ENCODE results near the gene TMEM179.

The TMEM179 gene

DNA sequence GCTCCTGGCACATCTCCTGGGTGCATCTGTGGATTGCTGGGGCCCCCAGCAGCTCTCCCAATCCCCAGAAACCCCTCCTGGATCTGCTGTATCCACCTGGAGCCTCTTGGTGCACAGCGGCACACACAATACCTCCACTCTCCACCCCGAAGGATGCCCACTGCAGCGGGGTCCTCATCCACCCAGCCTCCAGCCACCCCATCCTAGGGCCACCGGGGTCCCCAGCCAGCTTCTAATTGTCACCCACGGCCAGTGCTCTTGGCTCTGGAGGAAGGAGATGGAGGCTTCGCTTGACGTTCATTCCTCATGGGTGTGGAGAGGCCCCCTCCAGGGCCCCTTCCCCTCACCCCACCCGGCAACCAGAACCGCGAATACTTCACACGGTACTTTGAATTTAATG, 31.6 kb upstream of the TMEM179 start:
- no peaks in the 10 kb centered on the region for H3K27me3 ChIP-seq (ENCODE audit: control insufficient read depth, insufficient read depth, low read length)

DNA sequence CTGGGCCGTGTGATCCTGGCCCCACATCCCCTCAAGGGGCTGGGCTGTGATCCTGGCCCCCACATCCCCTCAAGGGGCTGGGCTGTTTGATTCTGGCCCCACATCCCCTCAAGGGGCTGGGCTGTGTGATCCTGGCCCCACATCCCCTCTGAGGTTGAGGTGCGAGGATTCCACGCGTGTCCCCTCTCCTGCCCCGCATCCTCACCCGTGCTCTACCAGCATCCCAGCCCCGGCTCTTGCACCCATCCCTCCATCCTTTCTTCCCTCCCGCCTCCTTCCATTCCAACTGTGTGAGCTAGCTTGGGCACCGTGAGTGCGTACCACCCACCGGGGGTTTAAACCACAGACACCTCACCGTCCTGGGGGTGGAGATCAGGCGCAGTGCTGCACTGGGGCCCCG, 31.1 kb upstream of the TMEM179 start:
- no peak overlapping the region for H3K9ac ChIP-seq (ENCODE audit: low read length)
- H3K27me3 ChIP-seq (ENCODE audit: control insufficient read depth, insufficient read depth, low read length), result no peaks in the 10 kb centered on the region
- H3K27ac ChIP-seq (ENCODE audit: low read length), result no peak overlapping the region
- H3K4me3 ChIP-seq (ENCODE audit: low read length), result no peak overlapping the region
- no peaks in the 10 kb centered on the region for H3K9me3 ChIP-seq (ENCODE audit: control insufficient read depth, low read depth, low read length)
- H3K4me1 ChIP-seq (ENCODE audit: control insufficient read depth, low read depth, low read length), result no peaks in the 10 kb centered on the region
- no peaks in the 10 kb centered on the region for H3K36me3 ChIP-seq (ENCODE audit: control insufficient read depth, low read depth, low read length)

More for the DNA sequence above, 31.6 kb upstream of the TMEM179 start:
- Histone ChIP-seq H3K27ac (ENCODE audit: low read length) (no peak overlapping the region), H3K9ac (ENCODE audit: low read length) (no peak overlapping the region), H3K4me1 (ENCODE audit: control insufficient read depth, low read depth, low read length) (no peaks in the 10 kb centered on the region), H3K36me3 (ENCODE audit: control insufficient read depth, low read depth, low read length) (no peaks in the 10 kb centered on the region), H3K9me3 (ENCODE audit: control insufficient read depth, low read depth, low read length) (no peaks in the 10 kb centered on the region), H3K4me3 (ENCODE audit: low read length) (no peak overlapping the region)

DNA sequence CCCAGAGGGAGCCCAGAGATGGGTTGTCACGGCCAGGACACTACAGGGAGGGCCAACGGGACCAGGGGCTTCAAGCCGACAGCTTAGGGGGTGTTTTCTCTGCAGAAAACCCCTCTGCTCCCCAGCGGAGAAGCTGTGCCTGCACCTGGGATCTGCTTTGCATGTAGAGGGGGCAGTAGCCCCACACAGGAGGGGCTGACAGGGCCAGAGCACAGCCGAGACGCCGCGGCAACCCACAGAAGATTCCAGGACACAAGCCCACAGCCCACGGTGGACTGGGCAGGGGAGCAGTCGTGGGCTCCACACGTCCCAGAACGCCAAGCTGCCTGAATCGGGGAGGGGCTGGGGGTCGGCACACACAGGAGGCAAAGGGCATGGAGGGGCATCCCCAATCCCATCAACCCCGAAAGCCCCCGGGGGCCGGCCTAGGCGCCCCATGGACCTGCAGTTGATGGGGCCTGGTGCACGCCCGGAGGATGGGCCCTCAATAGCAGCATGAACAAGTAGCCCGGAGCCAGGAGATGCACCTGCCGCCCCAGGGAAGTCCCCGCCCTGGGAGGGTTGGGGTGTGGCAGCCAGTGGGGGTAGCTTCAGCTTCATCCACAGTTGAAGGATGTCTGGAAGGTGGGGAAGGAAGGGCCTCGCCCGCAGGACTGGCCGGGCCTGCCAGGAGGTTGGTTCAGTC, 30.5 kb upstream of the TMEM179 start:
- Histone ChIP-seq H3K9ac (ENCODE audit: low read length) (no peak overlapping the region), H3K9me3 (ENCODE audit: control insufficient read depth, low read depth, low read length) (no peaks in the 10 kb centered on the region), H3K4me1 (ENCODE audit: control insufficient read depth, low read depth, low read length) (no peaks in the 10 kb centered on the region), H3K4me3 (ENCODE audit: low read length) (no peak overlapping the region), H3K36me3 (ENCODE audit: control insufficient read depth, low read depth, low read length) (no peaks in the 10 kb centered on the region), H3K27ac (ENCODE audit: low read length) (no peak overlapping the region), H3K27me3 (ENCODE audit: control insufficient read depth, insufficient read depth, low read length) (no peaks in the 10 kb centered on the region)

DNA sequence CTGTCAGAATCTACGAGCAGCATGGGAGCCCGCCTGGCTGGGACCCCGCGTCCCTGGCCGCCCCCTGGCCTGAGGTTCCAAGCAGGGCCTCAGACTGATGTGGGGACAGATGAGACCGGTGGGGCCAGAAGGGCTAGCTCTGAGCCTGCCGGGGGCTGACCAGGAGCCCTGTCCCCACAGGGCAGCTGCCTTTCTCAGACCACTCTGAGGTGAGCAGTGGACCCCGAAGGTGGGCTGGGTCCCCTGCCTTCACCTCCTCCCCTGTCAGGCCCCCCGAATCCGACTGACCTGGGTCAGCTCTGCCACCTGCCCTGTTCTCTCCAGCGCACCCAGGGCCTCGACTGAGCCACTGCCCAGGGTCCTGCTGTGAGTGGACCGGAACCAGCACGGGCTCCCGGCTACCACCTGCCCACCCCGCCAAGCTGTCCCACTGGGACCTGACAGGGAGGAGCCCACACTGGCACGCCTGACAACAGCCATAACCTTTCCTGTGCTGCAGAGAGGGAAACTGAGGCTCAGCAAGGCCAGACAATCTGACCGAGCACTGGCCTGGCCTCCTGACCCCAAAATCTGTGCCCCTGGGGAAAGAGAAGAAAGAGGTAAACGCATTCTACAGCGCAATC, 29.7 kb upstream of the TMEM179 start:
- Histone ChIP-seq H3K9me3 (ENCODE audit: control insufficient read depth, low read depth, low read length) (no peaks in the 10 kb centered on the region), H3K27me3 (ENCODE audit: control insufficient read depth, insufficient read depth, low read length) (no peaks in the 10 kb centered on the region), H3K4me3 (ENCODE audit: low read length) (no peak overlapping the region), H3K9ac (ENCODE audit: low read length) (no peak overlapping the region), H3K36me3 (ENCODE audit: control insufficient read depth, low read depth, low read length) (no peaks in the 10 kb centered on the region), H3K4me1 (ENCODE audit: control insufficient read depth, low read depth, low read length) (no peaks in the 10 kb centered on the region), H3K27ac (ENCODE audit: low read length) (no peak overlapping the region)

DNA sequence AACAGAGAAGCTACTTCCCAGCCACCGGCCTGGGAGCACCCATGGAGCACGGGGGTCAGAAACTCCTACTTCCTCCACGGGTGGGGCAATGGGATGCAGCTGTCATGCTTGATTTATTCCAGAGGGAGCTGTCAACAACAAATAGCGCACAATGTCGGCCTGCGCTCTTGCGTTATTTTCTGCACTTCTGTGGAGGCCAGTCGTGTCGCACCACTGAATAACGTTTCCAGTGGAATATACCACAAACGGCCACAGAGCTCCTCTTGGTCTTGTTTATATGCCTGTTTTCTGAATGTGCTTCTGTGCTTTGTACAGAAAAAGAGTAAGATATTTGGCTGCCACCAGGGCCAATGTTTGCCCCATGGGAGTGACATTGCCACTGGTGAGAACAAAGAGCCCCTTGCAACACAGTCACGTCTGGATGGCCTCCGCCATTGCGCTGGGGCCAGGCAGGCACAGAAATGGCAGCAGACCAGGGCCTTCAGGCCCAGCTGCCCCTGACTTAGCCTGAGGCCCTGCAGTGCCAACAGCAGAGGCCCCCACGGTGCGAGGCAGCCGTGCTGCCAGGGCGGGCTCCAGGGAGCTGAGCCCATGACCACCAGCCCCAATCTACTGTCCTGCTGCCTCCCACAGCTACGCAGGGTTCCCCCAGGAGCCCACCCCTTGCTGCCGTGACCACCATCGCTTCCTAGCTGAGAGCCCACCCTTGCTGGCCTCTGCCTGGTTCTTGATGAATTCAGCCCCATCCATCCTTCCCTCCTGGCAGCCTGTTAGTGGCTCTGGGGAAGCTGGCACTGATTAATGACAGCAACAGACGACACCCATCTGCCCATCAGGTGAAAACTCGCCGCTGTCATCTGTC, 28.9 kb upstream of the TMEM179 start:
- Histone ChIP-seq H3K9me3 (ENCODE audit: control insufficient read depth, low read depth, low read length) (no peaks in the 10 kb centered on the region), H3K36me3 (ENCODE audit: control insufficient read depth, low read depth, low read length) (no peaks in the 10 kb centered on the region), H3K9ac (ENCODE audit: low read length) (no peak overlapping the region), H3K27me3 (ENCODE audit: control insufficient read depth, insufficient read depth, low read length) (no peaks in the 10 kb centered on the region), H3K27ac (ENCODE audit: low read length) (no peak overlapping the region), H3K4me3 (ENCODE audit: low read length) (no peak overlapping the region), H3K4me1 (ENCODE audit: control insufficient read depth, low read depth, low read length) (no peaks in the 10 kb centered on the region)

DNA sequence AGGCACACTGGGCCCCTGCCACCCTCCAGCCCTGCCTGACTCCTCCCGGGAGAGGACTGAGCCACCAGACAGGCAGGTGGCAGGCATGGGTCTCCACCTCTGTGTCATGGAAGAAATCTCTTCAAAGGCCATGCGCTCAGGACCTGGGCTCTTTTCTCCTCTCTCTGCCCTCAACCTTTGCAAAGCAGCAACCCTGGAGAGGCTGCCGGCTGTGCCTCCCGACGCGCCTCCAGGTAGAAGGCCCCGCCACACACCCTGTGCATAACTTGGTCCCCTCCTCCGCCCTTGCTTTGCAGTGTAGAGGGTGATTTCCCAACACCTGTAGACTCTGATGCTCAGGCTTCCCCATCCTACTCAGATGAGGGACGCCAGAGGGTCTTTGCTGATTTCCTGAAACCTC, 28.2 kb upstream of the TMEM179 start:
- H3K27me3 ChIP-seq (ENCODE audit: control insufficient read depth, insufficient read depth, low read length), result no peaks in the 10 kb centered on the region
- no peak overlapping the region for H3K27ac ChIP-seq (ENCODE audit: low read length)
- H3K4me1 ChIP-seq (ENCODE audit: control insufficient read depth, low read depth, low read length), result no peaks in the 10 kb centered on the region
- H3K9ac ChIP-seq (ENCODE audit: low read length), result no peak overlapping the region
- no peaks in the 10 kb centered on the region for H3K9me3 ChIP-seq (ENCODE audit: control insufficient read depth, low read depth, low read length)
- no peak overlapping the region for H3K4me3 ChIP-seq (ENCODE audit: low read length)
- H3K36me3 ChIP-seq (ENCODE audit: control insufficient read depth, low read depth, low read length), result no peaks in the 10 kb centered on the region

DNA sequence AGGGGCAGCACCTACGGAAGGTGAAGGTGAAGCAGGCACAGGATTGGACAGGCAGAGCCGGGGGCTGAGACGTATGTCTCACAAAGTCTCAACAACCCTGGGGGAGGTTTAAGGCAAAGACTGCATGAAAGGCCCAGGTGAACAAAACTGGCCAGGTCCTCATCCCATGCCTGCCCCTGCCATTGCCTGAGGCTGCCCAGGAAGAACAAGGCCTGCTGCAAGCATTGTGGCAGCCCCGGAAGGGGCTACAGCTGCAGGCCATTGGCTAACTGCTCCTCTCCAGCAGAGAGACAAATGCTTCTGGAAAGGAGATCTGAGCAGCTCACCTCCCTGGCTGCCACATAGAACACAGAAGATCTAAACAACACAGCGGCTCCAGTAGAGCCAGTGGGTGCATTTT, 20.4 kb upstream of the TMEM179 start:
- no peaks in the 10 kb centered on the region for H3K36me3 ChIP-seq (ENCODE audit: control insufficient read depth, low read depth, low read length)
- no peaks in the 10 kb centered on the region for H3K4me1 ChIP-seq (ENCODE audit: control insufficient read depth, low read depth, low read length)
- H3K27ac ChIP-seq (ENCODE audit: low read length), result no peak overlapping the region
- H3K27me3 ChIP-seq (ENCODE audit: control insufficient read depth, insufficient read depth, low read length), result no peaks in the 10 kb centered on the region
- no peaks in the 10 kb centered on the region for H3K9me3 ChIP-seq (ENCODE audit: control insufficient read depth, low read depth, low read length)
- H3K9ac ChIP-seq (ENCODE audit: low read length), result no peak overlapping the region
- H3K4me3 ChIP-seq (ENCODE audit: low read length), result no peak overlapping the region

DNA sequence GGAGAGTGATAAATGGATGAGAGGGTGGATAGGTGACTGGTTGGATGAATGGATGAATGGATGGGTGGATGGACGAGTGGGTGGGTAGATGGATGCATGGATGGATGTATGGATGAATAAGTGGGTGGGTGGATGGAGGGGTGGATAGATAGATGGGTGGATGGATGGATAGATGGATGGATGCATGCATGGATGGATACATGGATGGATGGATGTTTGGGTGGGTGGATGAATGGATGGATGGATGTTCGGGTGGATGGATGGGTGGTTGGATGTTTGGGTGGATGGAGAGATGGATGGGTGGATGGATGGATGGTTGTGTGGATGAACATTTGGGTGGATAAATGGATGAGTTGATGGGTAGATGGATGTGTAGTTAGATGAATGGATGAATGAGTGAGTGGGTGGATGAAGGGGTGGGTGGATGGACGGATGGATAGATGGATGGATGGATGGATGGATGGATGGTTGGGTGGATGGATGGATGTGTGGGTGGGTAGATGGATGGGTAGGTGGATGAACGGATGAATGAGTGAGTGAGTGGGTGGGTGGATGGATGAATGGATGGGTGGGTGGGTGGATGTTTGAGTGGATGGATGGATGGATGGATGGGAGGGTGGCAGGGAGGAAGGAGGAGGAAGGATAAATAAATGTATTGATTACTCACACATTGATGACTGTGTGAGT, 9.7 kb upstream of the TMEM179 start:
- H3K9ac ChIP-seq (ENCODE audit: low read length), result no peak overlapping the region
- H3K4me1 ChIP-seq (ENCODE audit: control insufficient read depth, low read depth, low read length), result no peaks in the 10 kb centered on the region
- H3K27me3 ChIP-seq (ENCODE audit: control insufficient read depth, insufficient read depth, low read length), result peaks cover 5% of the 10 kb centered on the region
- H3K36me3 ChIP-seq (ENCODE audit: control insufficient read depth, low read depth, low read length), result no peaks in the 10 kb centered on the region
- no peak overlapping the region for H3K27ac ChIP-seq (ENCODE audit: low read length)
- no peaks in the 10 kb centered on the region for H3K9me3 ChIP-seq (ENCODE audit: control insufficient read depth, low read depth, low read length)
- H3K4me3 ChIP-seq (ENCODE audit: low read length), result no peak overlapping the region

DNA sequence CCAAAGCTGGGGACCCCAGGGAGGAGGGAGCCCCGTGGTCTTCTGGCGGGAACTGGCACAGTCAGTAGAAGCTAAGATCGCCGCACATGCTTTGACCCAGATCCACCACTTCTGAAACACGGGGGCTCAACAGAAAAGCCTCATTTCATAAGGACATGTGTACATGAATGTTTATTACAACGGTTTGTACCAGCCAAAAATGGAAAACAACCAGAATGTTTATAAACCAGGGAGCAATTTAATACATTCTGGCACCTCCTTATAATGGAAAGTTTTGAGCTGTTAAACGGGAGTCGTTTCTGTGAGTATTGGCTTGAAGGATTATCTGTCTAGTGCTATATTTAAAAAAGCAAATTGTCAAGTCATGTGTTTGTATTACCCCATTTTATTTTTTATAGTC, 7.3 kb upstream of the TMEM179 start:
- Histone ChIP-seq H3K27me3 (ENCODE audit: control insufficient read depth, insufficient read depth, low read length) (peaks cover 9% of the 10 kb centered on the region), H3K4me3 (ENCODE audit: low read length) (no peak overlapping the region), H3K9ac (ENCODE audit: low read length) (no peak overlapping the region), H3K9me3 (ENCODE audit: control insufficient read depth, low read depth, low read length) (no peaks in the 10 kb centered on the region), H3K4me1 (ENCODE audit: control insufficient read depth, low read depth, low read length) (no peaks in the 10 kb centered on the region), H3K27ac (ENCODE audit: low read length) (no peak overlapping the region), H3K36me3 (ENCODE audit: control insufficient read depth, low read depth, low read length) (no peaks in the 10 kb centered on the region)

DNA sequence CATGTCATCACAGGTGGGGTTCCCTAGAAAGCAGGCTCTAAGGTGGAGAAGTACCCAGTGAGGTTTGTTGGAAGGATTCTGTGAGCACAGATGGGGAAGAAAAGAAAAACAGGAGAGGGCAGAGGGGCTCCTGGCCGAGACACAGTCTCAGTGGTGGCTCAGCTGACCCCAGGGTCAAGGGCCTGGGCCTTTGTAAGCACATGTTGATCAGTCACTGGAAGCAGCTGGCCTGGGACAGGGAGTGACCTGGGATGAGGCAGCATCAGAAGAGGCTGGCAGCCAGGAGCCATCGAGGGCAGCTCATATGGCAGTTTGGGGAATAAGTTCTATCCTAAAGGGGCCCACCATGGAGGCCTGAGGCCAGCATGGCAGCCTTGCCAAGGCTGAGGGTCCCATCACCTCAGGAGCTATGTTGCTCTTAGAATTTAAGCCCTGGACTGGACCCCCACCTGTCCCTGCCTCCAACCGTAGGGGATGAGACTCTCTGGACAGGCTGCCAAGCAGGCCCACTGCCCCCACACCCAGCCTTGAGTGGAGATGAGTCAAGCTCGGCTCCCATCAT, 6.3 kb upstream of the TMEM179 start:
- Histone ChIP-seq H3K4me3 (ENCODE audit: low read length) (no peak overlapping the region), H3K9ac (ENCODE audit: low read length) (no peak overlapping the region), H3K36me3 (ENCODE audit: control insufficient read depth, low read depth, low read length) (no peaks in the 10 kb centered on the region), H3K9me3 (ENCODE audit: control insufficient read depth, low read depth, low read length) (no peaks in the 10 kb centered on the region), H3K27me3 (ENCODE audit: control insufficient read depth, insufficient read depth, low read length) (peaks cover 18% of the 10 kb centered on the region), H3K27ac (ENCODE audit: low read length) (no peak overlapping the region), H3K4me1 (ENCODE audit: control insufficient read depth, low read depth, low read length) (no peaks in the 10 kb centered on the region)

DNA sequence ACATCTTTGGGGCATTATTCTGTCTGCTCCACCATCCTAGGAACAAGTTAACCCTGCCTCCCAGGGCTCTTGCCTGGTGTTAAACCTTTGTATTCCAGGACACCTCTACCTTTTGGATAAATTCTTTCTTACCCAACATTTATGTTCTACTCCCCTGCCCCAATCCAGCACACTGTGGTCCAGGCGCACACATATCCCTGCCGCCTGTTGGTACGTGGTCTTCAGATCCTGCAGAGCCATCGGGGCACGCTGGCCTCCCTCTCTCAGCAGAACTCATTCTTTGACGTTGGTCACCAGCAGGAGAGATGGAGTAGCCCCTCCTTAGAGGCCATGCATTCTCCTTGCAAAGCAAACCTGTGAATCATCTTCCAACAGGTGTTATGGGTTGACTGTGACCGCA, 5.1 kb upstream of the TMEM179 start:
- Histone ChIP-seq H3K27ac (ENCODE audit: low read length) (no peak overlapping the region), H3K9ac (ENCODE audit: low read length) (no peak overlapping the region), H3K27me3 (ENCODE audit: control insufficient read depth, insufficient read depth, low read length) (peaks cover 28% of the 10 kb centered on the region), H3K4me3 (ENCODE audit: low read length) (no peak overlapping the region), H3K9me3 (ENCODE audit: control insufficient read depth, low read depth, low read length) (no peaks in the 10 kb centered on the region), H3K4me1 (ENCODE audit: control insufficient read depth, low read depth, low read length) (no peaks in the 10 kb centered on the region), H3K36me3 (ENCODE audit: control insufficient read depth, low read depth, low read length) (no peaks in the 10 kb centered on the region)

Data from iPS-18a (cell line).